Upper lobe of left lung (tissue), 4 donors: ENCODE results near the gene MRNIP.

ENCODE experiments used
- CTCF ChIP-seq, 6 experiments: fragments of 450-650 bp in 4 of 6; fragments of 200-600 bp in 2 of 6; sonication (generic) in 2 of 6; IDR thresholded peaks; one replicate each; pipeline ENCODE4 v1.5.1; 2016 to 2019; ENCODE audit warnings: antibody characterized with exemption in 6 of 6
- EP300 ChIP-seq, 4 donors: sonication (generic); formaldehyde crosslinking; IDR thresholded peaks; one replicate each; pipeline ENCODE4 v1.5.1; 2017; ENCODE audit warnings: antibody characterized with exemption in 4 of 4, control low read depth in 2 of 4
- POLR2A ChIP-seq, 4 donors: fragments of 450-650 bp; IDR thresholded peaks; one replicate each; pipeline ENCODE4 v1.5.1; 2016 to 2017; ENCODE audit warnings: antibody characterized with exemption in 4 of 4, mild to moderate bottlenecking in 2 of 4
- POLR2AphosphoS5 ChIP-seq, 2 donors: sonication (generic); formaldehyde crosslinking; IDR thresholded peaks; one replicate each; pipeline ENCODE4 v1.5.1; 2017; ENCODE audit warnings: antibody characterized with exemption in 2 of 2

- TF ChIP-seq CTCF (IDR thresholded peaks at IDR 0.05) (no peak), POLR2AphosphoS5 (IDR thresholded peaks at IDR 0.05) (no peak), POLR2A (IDR thresholded peaks at IDR 0.05) (no peak), EP300 (IDR thresholded peaks at IDR 0.05) (no peak)
These were observed 45.5 kb downstream of the MRNIP start for GRCh38 chr5:179812997-179813607.
